GM12878 (cell line): Measurements from ENCODE around the gene RSBN1L.

Source experiments
- ATF3 ChIP-seq: IDR thresholded peaks from 2 replicates; pipeline ENCODE4 v1.6.1; 2011; ENCODE audit warnings: low read depth, mild to moderate bottlenecking, low read length, moderate library complexity, borderline replicate concordance; ENCODE audit errors: extremely low read depth
- BCL3 ChIP-seq: IDR thresholded peaks from 2 replicates; pipeline ENCODE4 v1.6.1; 2011; ENCODE audit warnings: borderline replicate concordance, low read depth, mild to moderate bottlenecking, moderate library complexity, low read length; ENCODE audit not compliant: insufficient read depth, poor library complexity, severe bottlenecking
- CTCF ChIP-seq, 3 experiments: IDR thresholded peaks in 2 of 3; conservative IDR thresholded peaks in 1 of 3; 2 replicates each; pipeline ENCODE4 v1.5.1; 2011; ENCODE audit warnings: low read depth in 3 of 3, low read length in 3 of 3, mild to moderate bottlenecking in 3 of 3, control low read depth in 2 of 3, moderate library complexity in 2 of 3, inconsistent platforms in 1 of 3, mixed read lengths in 1 of 3; ENCODE audit not compliant: control insufficient read depth in 2 of 3, insufficient read depth in 1 of 3; ENCODE audit errors: extremely low read depth in 1 of 3
- EZH2 ChIP-seq: IDR thresholded peaks from 2 replicates; pipeline ENCODE4 v1.6.1; 2012; ENCODE audit warnings: low read depth, mild to moderate bottlenecking, control low read depth, inconsistent platforms, low read length, borderline replicate concordance; ENCODE audit not compliant: control insufficient read depth
- FOXK2 ChIP-seq: fragments of 450-650 bp; IDR thresholded peaks from 2 replicates; pipeline ENCODE4 v1.6.1; 2017; ENCODE audit warnings: mild to moderate bottlenecking, moderate library complexity
- JUND ChIP-seq: IDR thresholded peaks from 2 replicates; pipeline ENCODE4 v1.6.1; 2012; ENCODE audit warnings: low read depth, mild to moderate bottlenecking, low read length, improper control_type of control experiment, moderate library complexity
- MAX ChIP-seq: IDR thresholded peaks from 2 replicates; pipeline ENCODE4 v1.6.1; 2012; ENCODE audit warnings: low read depth, low read length, improper control_type of control experiment
- NFXL1 ChIP-seq: fragments of 450-650 bp; IDR thresholded peaks from 2 replicates; pipeline ENCODE4 v1.6.1; 2017; ENCODE audit warnings: antibody characterized with exemption, mild to moderate bottlenecking, borderline replicate concordance
- NFYB ChIP-seq: IDR thresholded peaks from 2 replicates; pipeline ENCODE4 v1.6.1; 2011; ENCODE audit warnings: low read depth, mild to moderate bottlenecking, low read length, improper control_type of control experiment, moderate library complexity; ENCODE audit not compliant: insufficient read depth
- RAD21 ChIP-seq: IDR thresholded peaks from 2 replicates; pipeline ENCODE4 v1.6.1; 2011; ENCODE audit warnings: mild to moderate bottlenecking, low read depth, low read length, moderate library complexity; ENCODE audit not compliant: insufficient read depth
- SMC3 ChIP-seq: IDR thresholded peaks from 2 replicates; pipeline ENCODE4 v1.6.1; 2011; ENCODE audit warnings: low read length, improper control_type of control experiment, borderline replicate concordance
- TAF1 ChIP-seq: IDR thresholded peaks from 2 replicates; pipeline ENCODE4 v1.6.1; 2011; ENCODE audit warnings: mild to moderate bottlenecking, low read depth, low read length, borderline replicate concordance
- YY1 ChIP-seq: IDR thresholded peaks from 2 replicates; pipeline ENCODE4 v1.6.1; 2011; ENCODE audit warnings: low read depth, mild to moderate bottlenecking, low read length
- ZNF274 ChIP-seq: IDR thresholded peaks from one replicate; pipeline ENCODE4 v1.8.0; 2011; ENCODE audit not compliant: insufficient read length, insufficient read depth

GRCh38 chr7:77729574-77730348 is 33.5 kb downstream of the RSBN1L start:
- TF ChIP-seq EZH2 (no peak), ZNF274 (no peak), FOXK2 (no peak), CTCF (IDR thresholded peaks at IDR 0.05 in 2 of 3, conservative IDR thresholded peaks at IDR 0.05 in 1 of 3; ENCODE audit: control insufficient read depth in 2 of 3, extremely low read depth in 1 of 3, insufficient read depth in 1 of 3, low read depth in 3 of 3, low read length in 3 of 3) (no peak), TAF1 (no peak), JUND (no peak), SMC3 (no peak), ATF3 (no peak), NFYB (no peak), MAX (no peak), RAD21 (no peak), NFXL1 (no peak), YY1 (no peak), BCL3 (no peak)
